IPS-18c (cell line): ENCODE results near the gene IL1A.

Source experiments
- H3K4me3 ChIP-seq: 2 replicates; pipeline ENCODE4 v1.7.0; 2013; ENCODE audit warnings: low read depth, mild to moderate bottlenecking, low read length, moderate library complexity; ENCODE audit not compliant: insufficient read depth
- H3K9me3 ChIP-seq: one replicate; pipeline ENCODE4 v1.6.1; 2013; ENCODE audit warnings: mild to moderate bottlenecking, low read length, moderate library complexity; ENCODE audit not compliant: control insufficient read depth, insufficient read depth

The IL1A gene

DNA sequence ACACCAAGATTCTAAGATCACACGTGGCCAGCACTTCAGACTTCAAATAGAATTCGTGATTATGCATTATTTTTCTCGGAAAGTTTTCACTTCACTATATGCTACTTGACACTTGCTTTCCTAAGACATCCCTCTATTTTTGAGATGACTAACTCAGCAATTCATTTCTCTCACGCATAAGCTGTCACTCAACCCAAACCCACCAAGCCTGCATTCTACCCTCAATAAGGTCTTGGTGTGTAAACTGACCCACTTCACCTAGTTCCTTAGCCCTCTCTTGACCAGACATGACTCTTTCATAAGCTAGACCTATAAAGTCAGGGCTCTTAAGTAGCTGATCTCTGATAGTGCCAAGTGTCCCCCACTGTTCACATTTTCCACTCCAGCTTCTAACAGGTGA lies 31.6 kb downstream of the IL1A start:
- Histone ChIP-seq H3K9me3 (no peaks in the 10 kb centered on the region), H3K4me3 (no peak overlapping the region)

DNA sequence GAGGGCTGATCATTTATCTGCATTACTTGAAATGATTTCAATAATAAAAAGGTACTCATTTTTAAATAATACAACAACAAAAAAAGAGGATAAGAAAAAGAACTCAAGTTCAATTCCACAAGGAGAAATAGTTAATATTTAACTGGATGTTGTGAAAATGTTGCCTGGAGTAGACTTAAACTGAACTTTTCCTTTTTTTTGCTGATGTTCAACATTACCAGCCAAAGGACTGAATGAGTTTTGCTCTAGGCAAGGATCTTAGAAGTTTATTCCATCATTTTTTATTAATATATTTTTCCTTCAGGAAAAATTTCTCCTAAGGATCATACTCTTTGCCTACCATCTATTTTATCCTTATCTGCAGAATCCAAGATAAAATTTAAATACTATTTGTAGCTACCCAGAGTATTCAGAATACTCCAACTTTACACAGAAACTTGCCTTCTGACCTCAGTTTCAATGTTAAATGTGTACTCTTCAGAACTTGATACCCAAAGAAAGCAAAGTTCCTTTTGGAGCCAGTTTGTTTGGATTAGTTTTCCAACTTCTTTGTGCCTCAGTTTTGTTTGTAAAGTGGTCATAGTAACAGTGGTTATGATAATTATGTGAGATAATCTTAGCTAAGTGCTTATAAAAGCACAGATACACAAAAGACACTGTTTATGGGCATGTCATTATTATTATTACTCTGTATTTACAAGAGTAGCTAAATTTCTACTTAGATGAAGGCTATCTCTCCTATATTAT lies 32.7 kb downstream of the IL1A start:
- no peak overlapping the region for H3K4me3 ChIP-seq
- H3K9me3 ChIP-seq, result no peaks in the 10 kb centered on the region

DNA sequence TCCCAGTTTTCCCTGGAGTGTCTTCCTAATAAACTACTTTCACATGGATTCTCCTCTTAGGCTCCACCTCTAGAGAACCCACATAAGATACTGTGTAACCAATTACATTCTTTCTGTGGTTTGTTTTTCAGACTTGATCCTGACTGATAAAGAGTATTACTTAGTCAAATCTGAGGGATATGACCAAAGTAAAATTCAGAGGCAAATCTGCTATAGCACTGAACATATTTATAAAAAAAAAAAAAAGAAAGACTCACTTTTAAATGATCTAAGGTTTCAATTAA lies 33.8 kb downstream of the IL1A start:
- Histone ChIP-seq H3K4me3 (no peak overlapping the region), H3K9me3 (no peaks in the 10 kb centered on the region)

DNA sequence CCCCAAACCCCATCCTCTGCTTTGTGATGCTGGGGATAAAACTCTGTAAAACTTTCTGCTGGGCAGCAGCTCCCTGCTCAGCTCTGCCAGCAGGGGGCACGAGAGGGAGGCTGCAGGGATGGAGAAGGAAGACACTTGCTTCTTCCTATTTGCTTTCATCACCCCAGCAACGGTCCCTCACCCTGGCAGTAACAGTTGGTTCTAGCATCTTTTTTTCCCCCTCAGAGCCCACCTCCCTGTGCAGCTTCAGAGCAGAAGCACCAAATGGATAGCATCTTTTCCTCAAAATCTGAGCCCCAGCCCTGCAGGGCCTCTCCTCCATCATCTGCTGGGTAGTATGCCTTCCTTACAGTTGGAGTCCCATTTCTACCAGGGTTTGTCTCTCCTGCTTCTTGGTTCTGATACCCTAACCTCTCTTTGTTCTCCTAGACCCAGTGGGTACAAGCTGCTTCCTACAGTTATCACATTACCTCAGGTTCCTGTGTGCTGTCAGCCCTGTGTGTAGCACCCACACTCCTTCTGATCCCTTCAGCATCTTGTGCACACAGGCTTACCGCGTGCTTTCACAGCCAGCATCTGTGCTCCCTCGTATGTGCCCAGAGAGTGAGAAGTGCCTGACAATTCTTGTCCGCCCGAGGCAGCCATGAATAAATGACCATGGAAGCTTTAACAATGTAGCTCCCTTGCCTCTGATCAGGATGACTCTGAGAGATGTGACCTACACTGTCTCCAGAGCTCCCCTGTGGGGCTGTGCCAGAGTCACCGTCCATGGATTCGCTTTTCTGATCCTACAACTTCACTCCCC lies 34.3 kb downstream of the IL1A start:
- Histone ChIP-seq H3K4me3 (no peak overlapping the region), H3K9me3 (no peaks in the 10 kb centered on the region)

DNA sequence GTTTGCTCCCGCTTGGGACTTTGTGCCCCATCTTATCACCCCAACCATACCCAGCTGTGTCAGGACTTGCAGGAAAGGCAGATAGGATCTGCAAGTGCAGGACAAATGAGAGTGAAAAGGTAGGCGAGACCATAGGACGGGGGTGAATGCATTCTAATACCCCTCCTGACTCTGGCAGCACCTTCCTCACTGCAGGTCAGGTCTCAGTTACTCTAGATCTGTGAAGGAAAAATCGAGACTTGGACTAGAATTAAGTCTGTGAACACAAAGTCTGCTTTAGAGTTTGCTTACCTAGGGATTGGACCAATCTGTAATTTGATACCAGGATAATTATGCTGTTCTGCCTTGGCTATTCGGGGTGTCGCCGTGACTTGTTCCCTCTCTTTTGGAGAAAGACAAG lies 43.8 kb downstream of the IL1A start:
- H3K9me3 ChIP-seq, result no peaks in the 10 kb centered on the region
- no peak overlapping the region for H3K4me3 ChIP-seq

DNA sequence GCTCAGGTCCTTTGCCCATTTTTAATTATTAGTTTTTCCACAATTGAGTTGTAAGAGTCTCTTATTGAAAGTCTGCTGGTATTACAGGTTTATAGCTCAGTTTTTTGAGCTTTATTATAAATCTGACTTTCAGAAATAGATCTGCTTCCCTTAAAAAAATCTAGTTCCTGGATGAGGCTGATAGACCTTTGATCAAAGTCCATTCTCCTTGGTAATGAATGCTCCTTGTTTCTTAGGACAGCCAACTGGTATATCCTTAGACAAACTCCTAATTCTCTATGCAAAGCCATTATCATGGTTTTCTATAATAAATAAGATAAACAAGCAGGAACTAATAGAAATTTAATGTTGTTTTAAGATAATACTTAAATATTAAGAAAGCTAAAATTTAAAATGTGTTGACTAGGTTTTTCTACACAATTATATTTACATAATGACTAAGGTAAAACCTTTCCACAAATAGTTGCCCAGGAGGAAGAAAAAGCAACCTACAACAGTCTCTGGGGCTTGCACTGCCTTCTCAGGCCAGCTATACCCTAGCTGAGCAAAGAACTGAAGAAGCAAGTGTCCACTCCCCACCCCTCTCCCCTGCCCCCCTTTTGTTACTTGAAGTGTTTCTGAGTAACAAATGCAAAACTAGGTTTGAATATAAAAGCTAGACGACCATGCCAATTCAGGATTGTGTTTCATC lies 46.6 kb downstream of the IL1A start:
- Histone ChIP-seq H3K4me3 (no peak overlapping the region), H3K9me3 (no peaks in the 10 kb centered on the region)

DNA sequence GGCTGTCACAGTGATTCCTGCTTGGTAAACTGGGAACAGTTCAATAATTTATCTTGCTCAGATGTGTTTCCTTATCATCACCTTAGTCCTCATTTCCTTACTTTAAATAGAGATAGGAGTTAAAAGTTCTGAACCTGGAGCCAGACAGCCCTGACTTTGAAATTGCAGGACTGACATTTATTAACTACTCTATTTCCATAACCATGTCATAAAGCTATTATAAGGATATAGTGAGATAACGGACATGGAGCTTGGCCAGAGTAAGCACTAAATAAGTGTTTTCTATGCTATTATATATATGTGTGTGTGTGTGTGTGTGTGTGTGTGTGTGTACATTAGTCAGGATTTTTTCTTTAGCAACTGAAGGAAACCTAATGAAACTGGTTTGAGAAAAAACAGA lies 50.4 kb downstream of the IL1A start:
- H3K9me3 ChIP-seq, result no peaks in the 10 kb centered on the region

DNA sequence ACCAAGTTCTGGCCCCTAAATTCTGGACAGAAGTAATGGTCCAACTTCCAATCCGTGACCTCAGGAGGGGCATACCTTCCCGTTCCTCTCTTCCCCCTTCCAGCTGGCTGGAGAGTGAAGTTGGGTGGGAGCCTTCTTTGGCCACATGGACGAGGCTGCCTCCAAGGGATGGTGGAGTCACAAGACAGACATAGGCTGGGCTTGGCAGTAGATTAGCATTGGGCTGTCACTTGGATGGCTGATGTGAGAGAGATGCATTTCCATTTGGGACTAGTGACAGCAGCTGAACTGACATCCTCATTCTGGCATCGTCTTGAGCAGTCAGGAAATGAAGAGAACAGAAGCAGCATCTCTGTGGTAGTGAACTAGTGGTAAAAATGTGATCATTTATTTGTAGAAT lies 50.8 kb downstream of the IL1A start:
- Histone ChIP-seq H3K4me3 (no peak overlapping the region), H3K9me3 (no peaks in the 10 kb centered on the region)

More for the DNA sequence above, 50.4 kb downstream of the IL1A start:
- no peak overlapping the region for H3K4me3 ChIP-seq

DNA sequence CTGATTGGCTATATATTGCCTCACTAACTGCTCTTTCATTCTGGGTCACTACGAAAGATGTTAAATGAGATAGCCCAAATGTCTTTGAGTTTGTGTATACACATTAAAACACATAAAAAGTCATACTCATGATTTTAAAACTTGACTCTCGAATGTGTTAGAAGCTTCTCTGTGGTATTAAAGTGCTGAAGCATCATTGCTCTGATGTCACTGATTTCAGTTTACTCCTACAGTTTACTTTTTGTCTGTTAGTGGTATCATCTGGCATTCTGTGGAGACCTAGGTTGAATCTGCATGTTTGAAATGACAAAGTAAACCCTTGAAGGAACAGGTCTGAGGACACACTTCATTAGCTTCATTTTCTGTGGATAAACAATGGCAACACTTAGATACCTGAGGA lies 52.8 kb downstream of the IL1A start:
- H3K9me3 ChIP-seq, result no peaks in the 10 kb centered on the region

DNA sequence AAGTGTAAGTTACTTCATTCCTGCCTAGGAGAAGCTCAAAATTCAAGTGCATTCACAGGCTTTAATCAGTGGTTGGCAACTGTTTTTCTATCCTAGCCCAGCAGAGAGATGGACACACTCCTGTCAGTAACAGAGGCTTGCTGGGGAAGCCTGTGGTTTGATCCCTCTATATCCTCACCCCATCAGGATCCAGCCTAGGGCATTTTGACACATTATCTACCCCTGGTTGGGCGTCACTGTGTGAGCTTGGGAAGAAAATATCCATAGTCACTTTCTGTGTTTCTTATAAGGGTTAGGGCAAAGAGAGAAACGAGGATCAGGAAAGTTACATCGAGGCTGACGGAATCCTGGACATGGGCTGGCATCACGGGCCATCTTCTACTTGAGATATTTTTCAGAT lies 53.5 kb downstream of the IL1A start:
- Histone ChIP-seq H3K9me3 (no peaks in the 10 kb centered on the region), H3K4me3 (no peak overlapping the region)

More for the DNA sequence above, 52.8 kb downstream of the IL1A start:
- H3K4me3 ChIP-seq, result no peak overlapping the region

DNA sequence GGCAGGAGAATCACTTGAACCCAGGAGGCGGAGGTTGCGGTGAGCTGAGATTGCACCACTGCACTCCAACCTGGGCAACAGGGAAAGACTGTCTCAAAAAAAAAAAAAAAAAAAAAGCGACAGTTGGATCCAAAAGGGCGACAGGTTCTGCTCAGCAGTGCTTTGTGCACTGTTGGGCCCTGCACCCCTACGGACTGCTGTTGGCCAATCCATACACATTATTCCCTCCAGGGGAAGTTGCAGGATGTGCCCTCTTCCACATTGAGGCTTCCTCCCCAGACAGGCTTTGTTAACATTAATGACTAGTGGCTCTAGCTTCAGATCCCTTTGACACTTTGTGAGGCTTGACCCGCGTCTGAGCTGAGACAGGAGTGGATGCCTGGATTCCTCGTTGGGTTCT lies 54.1 kb downstream of the IL1A start:
- H3K9me3 ChIP-seq, result no peaks in the 10 kb centered on the region
- H3K4me3 ChIP-seq, result no peak overlapping the region

DNA sequence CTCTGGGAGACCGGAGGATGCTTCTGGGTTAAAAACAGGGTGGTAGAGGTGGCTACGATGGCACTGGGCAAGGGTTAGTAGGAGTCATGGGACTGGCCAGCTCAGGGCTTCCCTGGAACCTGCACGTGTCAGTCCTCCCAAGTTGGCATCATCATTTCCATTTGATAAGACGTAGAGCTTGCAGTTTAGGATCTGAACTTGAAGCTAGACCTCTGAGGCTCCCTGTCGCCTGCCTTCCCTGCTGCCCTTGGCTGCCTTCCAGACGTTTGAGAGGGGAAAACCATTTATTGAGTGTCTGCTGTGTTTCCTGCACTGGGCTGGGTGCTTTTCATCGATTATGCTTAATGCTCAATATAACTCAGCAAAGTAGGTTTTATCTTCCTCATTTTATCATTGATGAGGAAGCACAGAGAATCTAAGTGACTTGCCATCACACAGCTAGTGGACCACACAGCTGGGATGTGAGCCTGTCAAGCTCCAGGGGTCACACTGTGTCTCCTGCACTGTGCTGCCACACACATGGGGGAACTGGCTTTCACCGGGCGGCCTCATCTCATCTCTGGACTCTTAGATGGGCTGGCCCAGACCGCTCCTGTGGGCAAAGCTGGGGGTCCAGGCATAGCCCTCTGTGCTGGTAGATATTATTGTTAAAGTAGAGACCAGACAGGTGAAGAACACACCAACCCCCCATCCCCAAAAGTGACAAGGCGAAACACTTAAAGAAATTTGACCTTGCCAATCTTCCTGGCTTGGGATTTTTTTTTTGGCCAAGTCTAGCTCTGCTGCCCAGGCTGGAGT lies 55.7 kb downstream of the IL1A start:
- no peaks in the 10 kb centered on the region for H3K9me3 ChIP-seq
- H3K4me3 ChIP-seq, result no peak overlapping the region

DNA sequence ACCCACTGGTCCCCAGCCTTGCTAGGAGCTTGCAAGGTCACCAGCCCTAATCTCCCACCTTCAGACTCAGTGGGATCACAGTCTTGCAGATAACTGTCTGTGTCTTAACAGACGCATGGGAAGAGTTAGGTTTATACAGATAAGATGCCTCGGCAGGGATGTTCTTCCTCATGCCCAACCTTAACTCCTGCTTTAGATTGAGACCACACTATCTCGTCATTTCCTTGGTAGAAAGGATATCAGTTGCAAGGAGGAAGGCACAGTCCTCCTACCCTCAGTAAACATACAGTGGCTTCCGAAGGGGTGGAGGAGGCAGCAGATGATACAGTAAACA lies 56.3 kb downstream of the IL1A start:
- Histone ChIP-seq H3K4me3 (no peak overlapping the region), H3K9me3 (no peaks in the 10 kb centered on the region)

DNA sequence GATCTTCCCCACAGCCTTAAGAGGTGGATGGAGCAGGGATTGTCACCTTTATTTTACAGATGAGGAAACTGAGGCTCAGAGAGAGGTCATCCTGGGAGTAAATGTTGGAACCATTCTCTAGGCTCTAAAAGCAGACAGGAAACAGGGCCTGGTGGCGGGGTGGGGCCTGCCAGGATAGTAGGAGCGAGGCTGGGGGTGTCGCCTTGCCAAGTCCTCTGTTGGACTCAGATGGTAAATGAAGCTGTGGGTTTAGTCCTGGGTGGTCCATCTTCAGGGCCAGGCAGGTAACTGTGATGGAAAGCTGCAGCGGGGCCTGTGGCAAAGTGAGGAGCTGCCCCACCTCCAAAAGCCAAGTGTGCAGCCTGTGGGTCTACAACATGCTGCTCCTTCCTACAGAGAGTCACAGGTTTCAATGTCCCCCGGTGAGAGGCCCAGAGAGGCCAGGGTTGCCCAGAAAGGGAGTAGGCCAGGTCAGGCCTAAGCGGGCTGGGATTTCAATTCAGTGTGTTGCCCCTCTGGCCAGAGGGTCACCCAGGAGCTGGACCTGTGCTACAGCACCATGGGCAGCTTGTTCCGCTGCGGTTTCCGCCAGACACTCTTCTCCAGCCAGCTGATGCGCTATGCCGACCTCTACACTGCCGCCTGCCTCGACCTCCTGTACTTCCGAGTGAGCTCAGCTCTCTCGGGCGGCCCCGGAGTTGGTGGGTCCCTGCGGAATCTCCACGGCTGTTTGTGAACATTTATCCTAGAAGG lies 56.8 kb downstream of the IL1A start:
- no peak overlapping the region for H3K4me3 ChIP-seq

DNA sequence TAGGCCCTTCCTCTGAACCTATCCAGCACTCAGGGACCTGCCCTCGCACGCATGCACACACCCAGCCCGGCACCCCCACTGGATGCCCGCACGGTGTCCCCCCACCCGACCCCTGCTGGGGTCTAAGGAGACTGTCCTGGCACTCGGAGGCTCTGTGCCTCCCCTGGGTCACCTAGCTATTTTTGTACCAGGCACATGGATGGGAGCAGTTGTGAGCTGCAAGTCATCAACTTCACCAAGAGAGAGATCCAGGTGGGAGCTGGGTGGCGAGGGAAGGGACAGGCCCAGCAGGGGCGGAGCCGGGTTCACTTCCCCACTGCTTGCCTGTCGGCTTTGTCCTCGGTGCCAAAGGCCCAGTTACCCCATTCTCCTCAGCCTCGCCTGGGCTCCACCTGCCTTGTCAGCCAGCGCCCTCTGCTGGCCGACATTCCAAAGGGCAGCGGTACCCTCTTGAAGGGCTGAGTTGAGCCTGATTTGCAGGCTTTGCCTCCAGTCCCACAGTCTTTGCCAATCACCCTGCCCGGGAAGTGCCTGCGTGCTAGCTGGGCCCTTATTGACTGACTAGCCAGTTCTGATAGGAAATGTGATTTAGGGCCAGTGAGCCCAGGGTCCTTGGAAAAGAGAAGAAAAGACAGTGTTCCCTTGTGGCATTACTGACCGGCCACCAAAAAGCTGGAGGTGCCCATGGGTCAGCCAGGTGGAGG lies 57.7 kb downstream of the IL1A start:
- no peaks in the 10 kb centered on the region for H3K9me3 ChIP-seq
- H3K4me3 ChIP-seq, result no peak overlapping the region

More for the DNA sequence above, 56.8 kb downstream of the IL1A start:
- H3K9me3 ChIP-seq, result no peaks in the 10 kb centered on the region
